ENCODE results near the gene PIGS. TPM values are rescaled to one million over a fixed set of nuclear protein-coding genes. Genes with fewer than 3 reads are reported as not detected.

PIGS gene
- total and polyA plus RNA-seq, 2 donors (not counting 1 experiment from before 2014, with no cell fraction given): 44.1 to 55.1 TPM

DNA sequence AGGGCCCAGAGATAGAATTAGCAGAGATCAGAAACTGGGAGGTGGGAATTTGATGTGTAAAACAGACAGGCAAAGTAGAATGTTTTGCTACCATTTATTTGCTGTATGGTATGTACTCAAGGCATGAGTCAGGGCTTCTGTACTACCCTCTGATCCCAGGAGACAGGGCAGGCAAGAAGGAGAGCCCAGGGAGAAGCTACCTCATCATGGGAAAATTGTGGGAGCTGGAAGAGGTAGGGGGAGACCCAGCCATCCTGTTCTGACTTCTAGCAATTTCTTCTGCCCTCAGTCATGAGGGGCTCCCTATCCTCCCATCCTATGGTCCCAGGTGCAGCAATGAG, 1.7 kb upstream of the PIGS start:
- Mint-ChIP-seq H3K4me1 (peaks cover 52% of the 10 kb centered on the region), H3K27ac (no peak overlapping the region), H3K9me3 (ENCODE audit: insufficient read depth) (no peaks in the 10 kb centered on the region), H3K27me3 (no peaks in the 10 kb centered on the region), H3K4me3 (no peak overlapping the region)
- Histone ChIP-seq H4K20me1 (ENCODE audit: control insufficient read depth, insufficient read depth, low read length, poor library complexity, severe bottlenecking) (peaks cover 4% of the 10 kb centered on the region), H3K9me3 (ENCODE audit: control extremely low read depth in 1 of 3, control insufficient read depth in 2 of 3, insufficient read depth in 1 of 3, low read length in 2 of 3) (no peaks in the 10 kb centered on the region), H3K27me3 (replicated peaks in 1 of 4; ENCODE audit: control extremely low read depth in 1 of 4, control insufficient read depth in 3 of 4, insufficient read depth in 4 of 4, low read length in 3 of 4) (no peaks in the 10 kb centered on the region), H2AFZ (ENCODE audit: insufficient read depth, low read depth, low read length, poor library complexity, severe bottlenecking) (no peak overlapping the region), H3K27ac (ENCODE audit: low read length in 2 of 2) (no peak overlapping the region), H3K36me3 (replicated peaks in 1 of 2; ENCODE audit: control extremely low read depth in 1 of 2, control insufficient read depth in 1 of 2, extremely low read depth in 1 of 2, insufficient read depth in 2 of 2, low read length in 1 of 2) (peaks cover 0 to 3% of the 10 kb centered on the region in 2 experiments), H3K4me1 (ENCODE audit: control insufficient read depth in 2 of 2, insufficient read depth in 2 of 2, low read length in 2 of 2) (peaks cover 35 to 58% of the 10 kb centered on the region in 2 donors), H3K9ac (ENCODE audit: low read length) (no peak overlapping the region), H3K4me2 (replicated peaks; ENCODE audit: low read depth, low read length, poor library complexity, severe bottlenecking) (no peak overlapping the region), H3K4me3 (ENCODE audit: control extremely low read depth in 1 of 5, extremely low read depth in 1 of 5, insufficient read depth in 1 of 5, low read depth in 2 of 5, low read length in 4 of 5) (no peak overlapping the region), H3K79me2 (ENCODE audit: control insufficient read depth, insufficient read depth, low read length) (peaks cover 71% of the 10 kb centered on the region)
- CTCF ChIA-PET: interaction anchor here (1.6 to 3.3 kb wide), 2 partner anchors 24 to 39 kb away, joined by 4 to 31 read pairs; no protein-coding TSS in a partner anchor
- intact Hi-C loops (cut with micrococcal nuclease): loop anchor here (5.0 to 10.0 kb wide), 2 partner anchors 142 to 236 kb away; partner anchors contain the start of genes IFT20, PROCA1, RAB34 and RPL23A
- TF ChIP-seq EZH2 (IDR thresholded peaks at IDR 0.05; ENCODE audit: borderline replicate concordance, insufficient read depth, low read depth, low read length, poor library complexity, severe bottlenecking): no peak
- TF ChIP-seq, protein P1, sequence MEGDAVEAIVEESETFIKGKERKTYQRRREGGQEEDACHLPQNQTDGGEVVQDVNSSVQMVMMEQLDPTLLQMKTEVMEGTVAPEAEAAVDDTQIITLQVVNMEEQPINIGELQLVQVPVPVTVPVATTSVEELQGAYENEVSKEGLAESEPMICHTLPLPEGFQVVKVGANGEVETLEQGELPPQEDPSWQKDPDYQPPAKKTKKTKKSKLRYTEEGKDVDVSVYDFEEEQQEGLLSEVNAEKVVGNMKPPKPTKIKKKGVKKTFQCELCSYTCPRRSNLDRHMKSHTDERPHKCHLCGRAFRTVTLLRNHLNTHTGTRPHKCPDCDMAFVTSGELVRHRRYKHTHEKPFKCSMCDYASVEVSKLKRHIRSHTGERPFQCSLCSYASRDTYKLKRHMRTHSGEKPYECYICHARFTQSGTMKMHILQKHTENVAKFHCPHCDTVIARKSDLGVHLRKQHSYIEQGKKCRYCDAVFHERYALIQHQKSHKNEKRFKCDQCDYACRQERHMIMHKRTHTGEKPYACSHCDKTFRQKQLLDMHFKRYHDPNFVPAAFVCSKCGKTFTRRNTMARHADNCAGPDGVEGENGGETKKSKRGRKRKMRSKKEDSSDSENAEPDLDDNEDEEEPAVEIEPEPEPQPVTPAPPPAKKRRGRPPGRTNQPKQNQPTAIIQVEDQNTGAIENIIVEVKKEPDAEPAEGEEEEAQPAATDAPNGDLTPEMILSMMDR (IDR thresholded peaks at IDR 0.05): no peak
- DNase-seq (no peak), ATAC-seq (ENCODE audit: low read depth) (no peak)
- POLR2A ChIA-PET: interaction anchor here (1.3 kb wide), 1 partner anchor 22 kb away, joined by 3 read pairs; no protein-coding TSS in a partner anchor

DNA sequence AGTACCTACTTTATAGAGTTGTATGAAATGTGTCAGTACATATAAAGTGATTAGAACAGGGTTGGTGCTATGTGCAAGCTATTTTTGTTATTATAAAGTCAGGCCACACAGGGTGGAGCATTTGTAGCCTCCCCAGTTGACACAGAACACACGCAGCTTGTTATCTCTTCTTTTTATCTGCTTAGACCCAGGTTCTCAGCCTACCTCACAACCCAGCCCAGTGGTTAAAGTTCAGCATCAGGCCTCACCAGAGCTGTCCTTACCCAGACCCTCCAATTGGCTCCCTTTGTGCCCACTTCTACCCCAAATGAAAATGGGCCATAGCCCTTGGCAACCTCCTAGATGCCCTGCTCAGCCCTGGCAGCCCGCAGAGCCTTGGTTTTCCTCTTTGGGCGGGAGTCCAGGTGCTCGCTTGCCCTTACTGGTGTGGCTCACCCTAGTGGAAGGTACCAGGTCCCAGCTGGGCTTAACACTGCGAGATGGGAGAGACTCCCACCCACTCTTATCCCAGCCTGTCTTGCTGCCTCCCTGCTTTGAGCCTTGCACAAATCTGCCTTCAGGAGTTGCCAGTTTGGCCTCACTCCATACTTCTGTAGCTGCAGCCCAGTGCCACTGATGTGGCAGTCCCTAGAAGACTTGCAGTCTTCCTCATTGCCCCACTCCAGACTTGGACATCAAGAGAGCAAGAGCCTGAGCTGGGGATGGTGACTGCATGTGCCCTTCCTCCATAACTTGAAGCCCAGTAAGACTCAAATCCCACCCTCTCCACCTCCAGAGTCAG, 1.1 kb upstream of the PIGS start:
- no peaks in the 10 kb centered on the region for H3K9me3 Mint-ChIP-seq (ENCODE audit: insufficient read depth)
- peaks cover 0 to 3% of the 10 kb centered on the region in 2 experiments for H3K36me3 ChIP-seq (replicated peaks in 1 of 2; ENCODE audit: control extremely low read depth in 1 of 2, control insufficient read depth in 1 of 2, extremely low read depth in 1 of 2, insufficient read depth in 2 of 2, low read length in 1 of 2)
- H3K4me1 ChIP-seq (ENCODE audit: control insufficient read depth in 2 of 2, insufficient read depth in 2 of 2, low read length in 2 of 2): peaks cover 40 to 63% of the 10 kb centered on the region in 2 donors
- H4K20me1 ChIP-seq (ENCODE audit: control insufficient read depth, insufficient read depth, low read length, poor library complexity, severe bottlenecking): peaks cover 4% of the 10 kb centered on the region
- CTCF ChIA-PET: interaction anchor here (1.2 to 3.3 kb wide), 4 partner anchors 23 to 40 kb away, joined by 4 to 31 read pairs (median 5); no protein-coding TSS in a partner anchor
- no peak for DNase-seq
- intact Hi-C loops (cut with micrococcal nuclease): loop anchor here (5.0 to 10.0 kb wide), 2 partner anchors 142 to 235 kb away; partner anchors contain the start of genes IFT20, PROCA1, RAB34 and RPL23A
- peak overlapping the region in 2 of 5 experiments; percentile 69 to 86 for H3K4me3 ChIP-seq (ENCODE audit: control extremely low read depth in 1 of 5, extremely low read depth in 1 of 5, insufficient read depth in 1 of 5, low read depth in 2 of 5, low read length in 4 of 5)
- H3K9me3 ChIP-seq (ENCODE audit: control extremely low read depth in 1 of 3, control insufficient read depth in 2 of 3, insufficient read depth in 1 of 3, low read length in 2 of 3): no peaks in the 10 kb centered on the region
- peak overlapping the region; percentile 93 for H3K27ac Mint-ChIP-seq
- POLR2A ChIA-PET: interaction anchor here (1.3 to 2.0 kb wide), 3 partner anchors 21 to 72 kb away, joined by 3 to 8 read pairs (median 4); partner anchors contain the start of gene BLTP2
- peak overlapping the region; percentile 95 for H2AFZ ChIP-seq (ENCODE audit: insufficient read depth, low read depth, low read length, poor library complexity, severe bottlenecking)
- peak overlapping the region; percentile 95 for H3K4me3 Mint-ChIP-seq
- H3K27ac ChIP-seq (ENCODE audit: low read length in 2 of 2): peak overlapping the region in 1 of 2 donors; percentile 80
- peaks cover 58% of the 10 kb centered on the region for H3K4me1 Mint-ChIP-seq
- WGBS (ENCODE audit: insufficient coverage): 90% methylated on average over 5 of the region's 5 CpGs
- H3K9ac ChIP-seq (ENCODE audit: low read length): peak overlapping the region; percentile 94
- H3K27me3 Mint-ChIP-seq: no peaks in the 10 kb centered on the region
- H3K79me2 ChIP-seq (ENCODE audit: control insufficient read depth, insufficient read depth, low read length): peaks cover 71% of the 10 kb centered on the region
- no peak for TF ChIP-seq EZH2 (IDR thresholded peaks at IDR 0.05; ENCODE audit: borderline replicate concordance, insufficient read depth, low read depth, low read length, poor library complexity, severe bottlenecking)
- TF ChIP-seq, protein P1 (IDR thresholded peaks at IDR 0.05): no peak
- peak overlapping the region; percentile 87 for H3K4me2 ChIP-seq (replicated peaks; ENCODE audit: low read depth, low read length, poor library complexity, severe bottlenecking)
- no peak for ATAC-seq (ENCODE audit: low read depth)
- H3K27me3 ChIP-seq (replicated peaks in 1 of 4; ENCODE audit: control extremely low read depth in 1 of 4, control insufficient read depth in 3 of 4, insufficient read depth in 4 of 4, low read length in 3 of 4): no peaks in the 10 kb centered on the region
